HepG2 (cell line): ENCODE measurements around the gene IGSF21. TPM values are rescaled to one million over a fixed set of nuclear protein-coding genes. Genes with fewer than 3 reads are reported as not detected.

Experiments
- ATAC-seq: fragments of 200-7000 bp; cut with Tn5 transposase; 3 replicates; pipeline ENCODE4 v1.9.1; 2020; ENCODE audit warnings: mild to moderate bottlenecking, moderate library complexity
- BruUV-seq: library from RNA; stranded (reverse); fragments of 400-500 nt; replicated peaks from 2 replicates; lab custom pipeline; 2021; lab: Mats Ljungman, UMichigan
- CTCF ChIA-PET: fragments of 300-600 bp; formaldehyde crosslinking; extraction: SDS; loops from one replicate; lab custom pipeline; 2021; ENCODE audit warnings: low total read pairs, inconsistent platforms, low intra/inter-chr PET ratio; lab: Yijun Ruan, JAX
- POLR2A ChIA-PET: fragments of 350-600 bp; sonication (Branson Sonifier 250); formaldehyde crosslinking; loops from one replicate; lab custom pipeline; 2020; ENCODE audit warnings: antibody characterized with exemption, inconsistent platforms; lab: Yijun Ruan, JAX
- DNase-seq: peaks from one replicate; pipeline ENCODE4 v3.0.0-alpha.2; 2015; ENCODE audit warnings: low spot score
- FAIRE-seq: peaks from 3 replicates; lab custom pipeline; 2011; peaks lifted over from hg19 to GRCh38; lab: Jason Lieb, UNC
- H2AFZ ChIP-seq: one replicate; pipeline ENCODE4 v1.6.1; 2011; ENCODE audit warnings: low read length, inconsistent platforms
- H3K27ac ChIP-seq: fragments of 300-600 bp; 3 replicates; pipeline ENCODE4 v1.8.0; 2011; ENCODE audit warnings: mixed run types, mild to moderate bottlenecking, mixed read lengths, low read length, inconsistent platforms; ENCODE audit not compliant: insufficient read depth; ENCODE audit errors: extremely low read length
- H3K27me3 ChIP-seq, 2 experiments: fragments of 200-600 bp in 1 of 2; 2 replicates in 1 of 2; 3 replicates in 1 of 2; pipeline versions ENCODE4 v1.6.0 to v1.8.0; 2011; ENCODE audit warnings: low read length in 2 of 2, mild to moderate bottlenecking in 2 of 2, moderate library complexity in 2 of 2, inconsistent platforms in 1 of 2; ENCODE audit not compliant: insufficient read depth in 2 of 2, control insufficient read depth in 1 of 2
- H3K36me3 ChIP-seq, 2 experiments: fragments of 200-600 bp in 1 of 2; replicated peaks in 1 of 2; 2 replicates in 1 of 2; 3 replicates in 1 of 2; pipeline versions ENCODE4 v1.5.1 to v1.8.0; 2011; ENCODE audit warnings: low read length in 2 of 2, inconsistent platforms in 1 of 2; ENCODE audit not compliant: insufficient read depth in 2 of 2, control insufficient read depth in 1 of 2
- H3K4me1 ChIP-seq: 2 replicates; pipeline ENCODE4 v1.5.1; 2012; ENCODE audit warnings: low read length, inconsistent platforms; ENCODE audit not compliant: insufficient read depth
- H3K4me2 ChIP-seq: 2 replicates; pipeline ENCODE4 v1.6.0; 2011; ENCODE audit warnings: low read depth, low read length, inconsistent platforms
- H3K4me3 ChIP-seq, 3 experiments: fragments of 200-600 bp in 1 of 3; sonication (generic), shearing (Covaris generic) in 1 of 3; replicated peaks in 1 of 3; 2 replicates each; pipeline ENCODE4 v1.5.1; 2011 to 2016; ENCODE audit warnings: low read length in 3 of 3, inconsistent platforms in 2 of 3, low read depth in 2 of 3, mild to moderate bottlenecking in 2 of 3, control low read depth in 1 of 3, mixed read lengths in 1 of 3; ENCODE audit not compliant: insufficient read depth in 1 of 3
- H3K79me2 ChIP-seq: one replicate; pipeline ENCODE4 v1.6.1; 2011; ENCODE audit warnings: low read length, inconsistent platforms; ENCODE audit not compliant: insufficient read depth
- H3K9ac ChIP-seq: 2 replicates; pipeline ENCODE4 v1.6.0; 2011; ENCODE audit warnings: mild to moderate bottlenecking, low read depth, low read length, inconsistent platforms; ENCODE audit not compliant: insufficient read depth
- H3K9me3 ChIP-seq: 2 replicates; pipeline ENCODE4 v1.5.1; 2012; ENCODE audit warnings: mild to moderate bottlenecking, low read length
- H4K20me1 ChIP-seq: 2 replicates; pipeline ENCODE4 v1.6.0; 2011; ENCODE audit warnings: inconsistent platforms, mild to moderate bottlenecking, low read length, moderate library complexity; ENCODE audit not compliant: insufficient read depth
- BATF2 ChIP-seq: sonication (generic); formaldehyde crosslinking; IDR thresholded peaks from 2 replicates; pipeline ENCODE4 v1.8.0; 2022; ENCODE audit warnings: mild to moderate bottlenecking, missing genetic modification reagents, moderate library complexity
- IKZF1 ChIP-seq: fragments of 450-650 bp; IDR thresholded peaks from 2 replicates; pipeline ENCODE4 v1.7.1; 2016
- KLF9 ChIP-seq: IDR thresholded peaks from 2 replicates; pipeline ENCODE4 v1.6.1; 2016; ENCODE audit warnings: low read depth
- MEIS1 ChIP-seq: sonication (generic); formaldehyde crosslinking; IDR thresholded peaks from 2 replicates; pipeline ENCODE4 v1.9.0; 2021; ENCODE audit warnings: mild to moderate bottlenecking, missing genetic modification reagents, moderate library complexity, borderline replicate concordance
- NR3C1 ChIP-seq: sonication (generic); formaldehyde crosslinking; IDR thresholded peaks from 2 replicates; pipeline ENCODE4 v1.4.0; 2020; ENCODE audit warnings: missing genetic modification reagents
- RCOR2 ChIP-seq: IDR thresholded peaks from 2 replicates; pipeline ENCODE4 v1.6.1; 2016; ENCODE audit warnings: missing biosample characterization, missing genetic modification reagents
- SETDB1 ChIP-seq: sonication (generic); formaldehyde crosslinking; IDR thresholded peaks from 2 replicates; pipeline ENCODE4 v1.5.1; 2020; ENCODE audit warnings: missing genetic modification reagents, mild to moderate bottlenecking, borderline replicate concordance
- SIX1 ChIP-seq: sonication (generic); formaldehyde crosslinking; IDR thresholded peaks from 2 replicates; pipeline ENCODE4 v1.4.0; 2020; ENCODE audit warnings: missing genetic modification reagents, borderline replicate concordance
- YEATS2 ChIP-seq: sonication (generic); formaldehyde crosslinking; IDR thresholded peaks from 2 replicates; pipeline ENCODE4 v1.4.0; 2020; ENCODE audit warnings: missing genetic modification reagents, borderline replicate concordance
- ZMAT5 ChIP-seq: sonication (generic); formaldehyde crosslinking; IDR thresholded peaks from 2 replicates; pipeline ENCODE4 v1.5.0; 2020; ENCODE audit warnings: mild to moderate bottlenecking, low read depth, missing genetic modification reagents, borderline replicate concordance
- ZNF543 ChIP-seq: sonication (generic); formaldehyde crosslinking; IDR thresholded peaks from 2 replicates; pipeline ENCODE4 v1.4.0; 2020; ENCODE audit warnings: mild to moderate bottlenecking, missing genetic modification reagents
- ZNF660 ChIP-seq: sonication (generic); formaldehyde crosslinking; IDR thresholded peaks from 2 replicates; pipeline ENCODE4 v1.5.1; 2020; ENCODE audit warnings: mild to moderate bottlenecking, low read depth, missing genetic modification reagents, borderline replicate concordance
- ZNF772 ChIP-seq: sonication (generic); formaldehyde crosslinking; IDR thresholded peaks from 2 replicates; pipeline ENCODE4 v1.5.0; 2020; ENCODE audit warnings: mild to moderate bottlenecking, missing genetic modification reagents
- WGBS: methylation state at CpG from one replicate; pipeline ENCODE4 v1.1.6; 2017; ENCODE audit warnings: low lambda C conversion rate; 5-methylcytosine and 5-hydroxymethylcytosine counted together
- in situ Hi-C: cut with HindIII; loops from 2 replicates; pipeline ENCODE4 v1.10.0; 2017; ENCODE audit warnings: low pct_unique_long_range_greater_than_20kb; ENCODE audit not compliant: extremely low pct_ligation_motif_present
- intact Hi-C: fragments of 100-400 bp; cut with micrococcal nuclease; formaldehyde crosslinking; loops from one replicate; pipeline ENCODE4 v1.10.0; 2022; ENCODE audit not compliant: unreplicated experiment
- polyA plus RNA-seq, 8 experiments: library from polyadenylated mRNA; depleted of rRNA in 3 of 8; stranded (reverse) in 7 of 8; unstranded in 1 of 8; fragments of >200 nt; fragmentation: Illumina TruSeq in 4 of 8; extraction: Trizol in 4 of 8; gene quantifications; 2 replicates each; pipeline versions ENCODE4 v1.2.1 to v1.2.3, GENCODE V29; 2011 to 2016; ENCODE audit warnings: low read depth in 4 of 8, missing spikeins in 1 of 8, mixed read lengths in 1 of 8; ENCODE audit not compliant: insufficient read depth in 1 of 8
- total RNA-seq, 5 experiments: library from RNA; depleted of rRNA; stranded (reverse); fragments of >200 nt; fragmentation: Illumina TruSeq; extraction: Trizol; gene quantifications; 2 replicates each; pipeline ENCODE4 v1.2.3, GENCODE V29; 2016; ENCODE audit warnings: low read depth in 1 of 5
- TF ChIP-seq, protein P1 (sequence below), 2 experiments: sonication (generic) in 1 of 2; formaldehyde crosslinking in 1 of 2; IDR thresholded peaks; 2 replicates each; pipeline versions ENCODE4 v1.4.0 to v1.6.1; 2018 to 2020; ENCODE audit warnings: missing genetic modification reagents in 2 of 2, borderline replicate concordance in 1 of 2, low read depth in 1 of 2, mild to moderate bottlenecking in 1 of 2, missing biosample characterization in 1 of 2
- TF ChIP-seq, protein P2 (sequence below): fragments of 450-650 bp; IDR thresholded peaks from 2 replicates; pipeline ENCODE4 v1.6.1; 2017

The IGSF21 gene
- total and polyA plus RNA-seq, 2 of the 13 experiments (the other 11 are each of a cell fraction or from before 2014, with no cell fraction given), result not detected

DNA sequence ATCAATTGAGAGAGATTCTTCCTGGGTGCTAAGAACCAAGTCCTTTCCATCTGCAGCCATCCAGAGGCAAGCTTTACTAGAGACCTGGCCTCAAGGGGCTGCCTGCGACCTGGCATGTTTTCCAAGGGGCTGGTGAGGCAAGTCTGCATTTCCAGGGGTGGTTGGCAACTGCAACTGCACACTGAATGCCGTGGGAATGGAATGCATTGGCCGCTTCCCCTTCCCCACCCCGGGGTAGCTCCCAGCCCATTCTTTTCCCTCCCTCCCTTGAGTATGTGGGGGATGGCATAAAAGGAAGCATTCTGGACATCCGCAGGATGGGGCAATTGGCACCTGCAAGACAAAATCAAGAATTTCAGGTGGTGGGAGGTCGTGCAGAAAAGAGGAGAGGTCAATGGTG lies 155.1 kb downstream of the IGSF21 start:
- H3K4me3 ChIP-seq, result no peak overlapping the region
- DNase-seq, result no peak
- no peaks in the 10 kb centered on the region for H3K9me3 ChIP-seq
- POLR2A ChIA-PET, result no interaction called here
- ATAC-seq, result no peak
- intact Hi-C loops, result no loop called here
- H4K20me1 ChIP-seq, result no peaks in the 10 kb centered on the region
- H3K27ac ChIP-seq, result no peak overlapping the region
- in situ Hi-C loops, result no loop called here
- no peak overlapping the region for H2AFZ ChIP-seq
- TF ChIP-seq YEATS2 (CRISPR knock-in tag) (no peak), MEIS1 (CRISPR knock-in tag) (no peak), RCOR2 (CRISPR knock-in tag) (no peak)
- TF ChIP-seq, all 625 proteins: peak for 0
- H3K36me3 ChIP-seq, result no peaks in the 10 kb centered on the region
- WGBS, result 0% methylated on average over 4 of the region's 6 CpGs
- H3K9ac ChIP-seq, result no peak overlapping the region
- BruUV-seq, result no TSS peak
- CTCF ChIA-PET, result no interaction called here
- H3K4me2 ChIP-seq, result no peak overlapping the region
- H3K79me2 ChIP-seq, result no peaks in the 10 kb centered on the region
- peaks cover 0 to 2% of the 10 kb centered on the region in 2 experiments; a peak in 2 of 5 replicates for H3K27me3 ChIP-seq
- no peak for FAIRE-seq
- H3K4me1 ChIP-seq, result no peaks in the 10 kb centered on the region

- intact Hi-C loops (no loop called here), in situ Hi-C loops (no loop called here)
- no peak overlapping the region for H3K4me3 ChIP-seq
- TF ChIP-seq SIX1 (CRISPR knock-in tag) (no peak), ZNF543 (CRISPR knock-in tag) (no peak), SETDB1 (CRISPR knock-in tag) (no peak), IKZF1 (no peak), NR3C1 (CRISPR knock-in tag) (no peak), ZMAT5 (CRISPR knock-in tag) (no peak), ZNF660 (CRISPR knock-in tag) (no peak), ZNF772 (no peak), BATF2 (no peak), KLF9 (CRISPR knock-in tag) (no peak)
- TF ChIP-seq, protein P1, sequence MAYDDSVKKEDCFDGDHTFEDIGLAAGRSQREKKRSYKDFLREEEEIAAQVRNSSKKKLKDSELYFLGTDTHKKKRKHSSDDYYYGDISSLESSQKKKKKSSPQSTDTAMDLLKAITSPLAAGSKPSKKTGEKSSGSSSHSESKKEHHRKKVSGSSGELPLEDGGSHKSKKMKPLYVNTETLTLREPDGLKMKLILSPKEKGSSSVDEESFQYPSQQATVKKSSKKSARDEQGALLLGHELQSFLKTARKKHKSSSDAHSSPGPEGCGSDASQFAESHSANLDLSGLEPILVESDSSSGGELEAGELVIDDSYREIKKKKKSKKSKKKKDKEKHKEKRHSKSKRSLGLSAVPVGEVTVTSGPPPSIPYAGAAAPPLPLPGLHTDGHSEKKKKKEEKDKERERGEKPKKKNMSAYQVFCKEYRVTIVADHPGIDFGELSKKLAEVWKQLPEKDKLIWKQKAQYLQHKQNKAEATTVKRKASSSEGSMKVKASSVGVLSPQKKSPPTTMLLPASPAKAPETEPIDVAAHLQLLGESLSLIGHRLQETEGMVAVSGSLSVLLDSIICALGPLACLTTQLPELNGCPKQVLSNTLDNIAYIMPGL (CRISPR knock-in tag; IDR thresholded peaks at IDR 0.05; ENCODE audit: borderline replicate concordance in 1 of 2, low read depth in 1 of 2), result no peak
- TF ChIP-seq, protein P2, sequence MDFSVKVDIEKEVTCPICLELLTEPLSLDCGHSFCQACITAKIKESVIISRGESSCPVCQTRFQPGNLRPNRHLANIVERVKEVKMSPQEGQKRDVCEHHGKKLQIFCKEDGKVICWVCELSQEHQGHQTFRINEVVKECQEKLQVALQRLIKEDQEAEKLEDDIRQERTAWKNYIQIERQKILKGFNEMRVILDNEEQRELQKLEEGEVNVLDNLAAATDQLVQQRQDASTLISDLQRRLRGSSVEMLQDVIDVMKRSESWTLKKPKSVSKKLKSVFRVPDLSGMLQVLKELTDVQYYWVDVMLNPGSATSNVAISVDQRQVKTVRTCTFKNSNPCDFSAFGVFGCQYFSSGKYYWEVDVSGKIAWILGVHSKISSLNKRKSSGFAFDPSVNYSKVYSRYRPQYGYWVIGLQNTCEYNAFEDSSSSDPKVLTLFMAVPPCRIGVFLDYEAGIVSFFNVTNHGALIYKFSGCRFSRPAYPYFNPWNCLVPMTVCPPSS, result no peak
- TF ChIP-seq, all 625 proteins: peak for 0
- BruUV-seq, result no TSS peak
- POLR2A ChIA-PET, result no interaction called here
- no peak overlapping the region for H3K4me2 ChIP-seq
- no peaks in the 10 kb centered on the region for H4K20me1 ChIP-seq
- CTCF ChIA-PET, result no interaction called here
- H3K4me1 ChIP-seq, result no peaks in the 10 kb centered on the region
- no peaks in the 10 kb centered on the region for H3K79me2 ChIP-seq
- WGBS, result 53% methylated on average over 5 of the region's 5 CpGs
- ATAC-seq (no peak), FAIRE-seq (no peak), DNase-seq (no peak)
- H3K36me3 ChIP-seq, result no peaks in the 10 kb centered on the region
- H2AFZ ChIP-seq, result no peak overlapping the region
- no peak overlapping the region for H3K9ac ChIP-seq
- H3K27ac ChIP-seq, result no peak overlapping the region
- no peaks in the 10 kb centered on the region for H3K9me3 ChIP-seq
- peaks cover 0 to 2% of the 10 kb centered on the region in 2 experiments; a peak in 2 of 5 replicates for H3K27me3 ChIP-seq
Measured at GRCh38 chr1:18263547-18264120, 156.0 kb downstream of the IGSF21 start.
